Measurements from ENCODE around the gene ATOX1. TPM values are rescaled to one million over a fixed set of nuclear protein-coding genes. Genes with fewer than 3 reads are reported as not detected.
"Not testable (repeated sequence)": the region's sequence is repeated elsewhere in the genome, so short reads cannot be mapped to it uniquely, and the experiment has no call there.

The ATOX1 gene
- total and polyA plus RNA-seq, 2 of the 4 experiments (the other 2 are of a cell fraction): 56.3 to 360 TPM

DNA sequence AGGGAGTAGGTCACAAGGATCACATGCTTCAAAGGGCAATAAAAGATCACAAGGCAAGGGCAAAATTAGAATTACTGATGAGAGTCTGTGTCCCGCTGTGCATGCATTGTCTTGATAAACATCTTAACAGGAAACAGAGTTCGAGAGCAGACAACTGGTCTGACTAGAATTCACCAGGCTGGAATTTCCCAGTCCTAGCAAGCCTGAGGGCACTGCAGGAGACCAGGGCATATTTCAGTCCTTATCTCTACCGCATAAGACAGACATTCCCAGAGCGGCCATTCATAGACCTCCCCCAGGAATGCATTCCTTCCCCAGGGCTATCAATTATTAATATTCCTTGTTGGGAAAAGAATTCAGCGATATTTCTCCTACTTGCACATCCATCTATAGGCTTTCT lies 28.8 kb downstream of the ATOX1 start:
- BruUV-seq (replicated peaks); H3K4ac ChIP-seq (ENCODE audit: low read depth, low read length); H2AFZ ChIP-seq (replicated peaks; ENCODE audit: low read length, poor library complexity); H3K27ac ChIP-seq (ENCODE audit: insufficient read depth, low read length); H3K36me3 ChIP-seq (ENCODE audit: control insufficient read depth, insufficient read depth, low read length); H3K56ac ChIP-seq (ENCODE audit: extremely low read depth, insufficient read depth, low read length); H3K4me1 ChIP-seq (ENCODE audit: control insufficient read depth, insufficient read depth, low read length); H3K18ac ChIP-seq (ENCODE audit: low read depth, low read length); H3K9me3 ChIP-seq (ENCODE audit: control insufficient read depth, insufficient read depth, low read length); H4K8ac ChIP-seq (ENCODE audit: low read depth in 2 of 2, low read length in 2 of 2); intact Hi-C loops (cut with micrococcal nuclease); H3K14ac ChIP-seq (replicated peaks; ENCODE audit: low read depth, low read length); H2AK5ac ChIP-seq (ENCODE audit: low read depth, low read length); H4K20me1 ChIP-seq (ENCODE audit: insufficient read depth, low read length); H3K79me1 ChIP-seq (ENCODE audit: low read depth in 1 of 2, low read length in 2 of 2); CTCF ChIA-PET; H2BK20ac ChIP-seq (ENCODE audit: low read depth, low read length); H4K5ac ChIP-seq (ENCODE audit: low read depth, low read length); H3K27me3 ChIP-seq (ENCODE audit: control insufficient read depth, insufficient read depth, low read length); ATAC-seq (ENCODE audit: low read depth); H3K4me3 ChIP-seq (ENCODE audit: insufficient read depth, low read depth, low read length); POLR2A ChIA-PET (ENCODE audit: unreplicated experiment); H2BK5ac ChIP-seq (ENCODE audit: low read depth, low read length, poor library complexity, severe bottlenecking); H2BK15ac ChIP-seq (ENCODE audit: low read depth, low read length); H3K23ac ChIP-seq (ENCODE audit: low read depth, low read length); H3K4me2 ChIP-seq (ENCODE audit: low read depth, low read length); H2AK9ac ChIP-seq (replicated peaks; ENCODE audit: low read depth, low read length, poor library complexity); in situ Hi-C loops (cut with MboI; ENCODE audit: low sequenced_read_pairs); DNase-seq; H2BK120ac ChIP-seq (ENCODE audit: low read depth, low read length); H3K9ac ChIP-seq (ENCODE audit: low read depth, low read length); H3K9me1 ChIP-seq (ENCODE audit: insufficient read depth, low read length); dilution Hi-C loops (cut with HindIII; ENCODE audit: low sequenced_read_pairs, unreplicated experiment); H4K91ac ChIP-seq (ENCODE audit: insufficient read depth, low read depth, low read length): not testable (repeated sequence)
- WGBS, 2 experiments (ENCODE audit: extremely low coverage in 2 of 2, insufficient read length in 1 of 2): no CpG with 5 or more reads among the region's 5 CpGs

Data from IMR-90 (cell line).